Tibial artery (tissue), 4 donors: ENCODE measurements around the gene MGME1.
A peak's percentile ranks its signal among the peaks of the same experiment; 100 is the strongest.

Experiments
- DNase-seq, 2 donors: peaks; one replicate each; pipeline ENCODE4 v3.0.0-alpha.2; 2019
- H3K27ac ChIP-seq, 2 donors: fragments of 200-600 bp; sonication (generic) in 1 of 2; 1 replicate in 1 of 2; 2 replicates in 1 of 2; pipeline ENCODE4 v1.5.1; 2018 to 2019; ENCODE audit warnings: mild to moderate bottlenecking in 1 of 2
- H3K27me3 ChIP-seq, 2 donors: fragments of 200-600 bp; sonication (generic) in 1 of 2; one replicate each; pipeline versions ENCODE4 v1.5.1 to v1.6.0; 2016 to 2019
- H3K36me3 ChIP-seq, 3 donors: fragments of 200-600 bp; sonication (generic) in 2 of 3; one replicate each; pipeline ENCODE4 v1.5.1; 2016 to 2019; ENCODE audit warnings: mild to moderate bottlenecking in 2 of 3
- H3K4me1 ChIP-seq, 4 donors: fragments of 200-600 bp; sonication (generic) in 2 of 4; 1 replicate in 3 of 4; 2 replicates in 1 of 4; pipeline ENCODE4 v1.5.1; 2016 to 2019
- H3K4me3 ChIP-seq, 2 donors: fragments of 200-600 bp; sonication (generic) in 1 of 2; 1 replicate in 1 of 2; 2 replicates in 1 of 2; pipeline ENCODE4 v1.5.1; 2018 to 2019; ENCODE audit warnings: mild to moderate bottlenecking in 2 of 2
- H3K9me3 ChIP-seq, 3 donors: fragments of 200-600 bp; sonication (generic) in 1 of 3; one replicate each; pipeline ENCODE4 v1.5.1; 2016 to 2019
- CTCF ChIP-seq, 2 experiments: fragments of 200-600 bp in 1 of 2; fragments of 450-650 bp in 1 of 2; IDR thresholded peaks; one replicate each; pipeline ENCODE4 v1.5.1; 2017 to 2019; ENCODE audit warnings: antibody characterized with exemption in 2 of 2, mild to moderate bottlenecking in 1 of 2, moderate library complexity in 1 of 2
- intact Hi-C: fragments of 100-400 bp; cut with DNase I; formaldehyde crosslinking; loops from one replicate; pipeline ENCODE4 v1.15.0; 2023; ENCODE audit warnings: low total_unique reads

Gene MGME1

DNA sequence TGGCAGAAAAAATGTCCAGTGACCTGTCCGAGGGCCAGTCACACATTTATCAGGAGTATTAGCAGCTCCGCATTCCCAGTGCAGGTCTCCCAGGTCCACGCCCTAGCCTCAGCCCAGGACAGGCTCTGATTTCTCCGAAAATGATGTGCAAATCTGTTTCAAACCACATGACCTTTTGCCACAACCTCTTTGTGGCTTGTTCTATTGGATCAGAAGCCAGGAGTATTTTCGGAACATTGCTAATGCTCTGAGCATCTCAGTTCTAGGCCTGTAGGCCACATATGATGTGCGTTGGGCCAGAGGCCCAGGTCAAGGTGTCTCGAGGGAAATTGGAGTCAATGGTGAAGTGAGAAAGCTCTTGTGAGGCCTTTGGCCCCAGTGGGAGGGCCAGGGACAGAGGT, 40.6 kb upstream of the MGME1 start:
- peaks cover 0 to 20% (median 16%) of the 10 kb centered on the region in 4 donors for H3K4me1 ChIP-seq
- no peaks in the 10 kb centered on the region for H3K9me3 ChIP-seq
- no peak for TF ChIP-seq CTCF (IDR thresholded peaks at IDR 0.05)
- intact Hi-C loops, result no loop called here
- H3K36me3 ChIP-seq, result no peaks in the 10 kb centered on the region
- H3K27me3 ChIP-seq, result no peaks in the 10 kb centered on the region
- H3K27ac ChIP-seq, result peak overlapping the region; percentile 47 to 55
- DNase-seq, result no peak
- no peak overlapping the region for H3K4me3 ChIP-seq

DNA sequence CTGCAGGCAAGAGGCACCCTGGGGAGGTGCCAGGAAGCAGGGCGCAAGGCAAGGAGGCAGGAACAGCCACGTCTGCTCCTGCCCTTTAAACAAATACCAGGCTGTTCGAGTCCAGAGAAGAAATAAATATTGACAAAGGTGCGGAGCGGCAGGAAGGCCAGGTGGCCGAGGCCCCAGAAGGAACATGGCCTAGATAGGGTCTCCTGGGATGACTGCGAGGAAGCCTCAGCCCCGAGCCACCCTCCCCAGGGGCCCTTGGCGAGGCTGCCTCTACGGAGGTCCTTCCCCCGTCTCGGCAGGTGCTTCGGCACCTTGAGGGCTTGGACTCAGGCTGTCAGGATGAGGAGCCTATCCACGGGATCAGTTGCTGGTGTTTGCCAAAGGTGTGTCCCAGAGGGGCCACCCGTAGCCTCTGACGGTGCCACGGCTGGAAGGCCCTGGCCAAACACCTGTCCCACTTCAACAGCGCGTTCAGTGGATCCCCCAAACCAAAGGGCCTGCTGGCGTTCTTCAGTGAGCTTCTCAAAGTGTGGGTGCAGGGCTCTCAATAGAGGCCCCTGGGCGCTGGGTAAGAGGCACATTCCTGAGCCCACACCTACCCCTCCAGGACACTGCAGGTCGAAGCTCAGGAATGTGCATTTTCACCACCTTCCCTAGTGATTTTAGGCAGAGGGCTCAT, 40.0 kb upstream of the MGME1 start:
- H3K27ac ChIP-seq, result peak overlapping the region; percentile 47 to 55
- peaks cover 0 to 20% (median 16%) of the 10 kb centered on the region in 4 donors for H3K4me1 ChIP-seq

DNA sequence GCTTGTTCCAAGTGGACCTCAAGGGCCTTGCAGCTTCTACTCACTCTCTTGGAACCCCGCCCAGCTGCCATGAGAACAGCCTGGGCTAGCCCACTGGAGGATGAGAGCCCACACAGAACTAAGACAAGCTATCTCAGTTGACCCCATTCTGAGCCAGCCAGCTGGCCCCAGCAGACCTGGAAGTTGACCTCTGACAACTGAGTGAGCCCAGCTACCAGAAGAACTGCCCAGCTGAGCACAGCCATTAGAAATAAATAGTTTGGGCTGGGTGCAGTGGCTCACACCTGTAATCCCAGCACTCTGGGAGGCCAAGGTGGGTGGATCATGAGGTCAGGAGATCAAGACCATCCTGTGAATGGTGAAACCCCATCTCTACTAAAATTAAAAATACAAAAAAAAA, 37.3 kb upstream of the MGME1 start:
- Histone ChIP-seq H3K4me3 (no peak overlapping the region), H3K4me1 (peaks cover 0 to 24% (median 21%) of the 10 kb centered on the region in 4 donors), H3K9me3 (no peaks in the 10 kb centered on the region), H3K36me3 (no peaks in the 10 kb centered on the region), H3K27me3 (no peaks in the 10 kb centered on the region), H3K27ac (no peak overlapping the region)
- no peak for DNase-seq
- TF ChIP-seq CTCF (IDR thresholded peaks at IDR 0.05), result no peak
- intact Hi-C loops, result loop anchor here (10.0 kb wide), 1 partner anchor 427 kb away; no protein-coding TSS in a partner anchor

More for the DNA sequence above, 40.0 kb upstream of the MGME1 start:
- H3K9me3 ChIP-seq, result no peaks in the 10 kb centered on the region
- TF ChIP-seq CTCF (IDR thresholded peaks at IDR 0.05), result no peak
- H3K36me3 ChIP-seq, result no peaks in the 10 kb centered on the region
- no peak overlapping the region for H3K4me3 ChIP-seq
- H3K27me3 ChIP-seq, result no peaks in the 10 kb centered on the region
- intact Hi-C loops, result no loop called here
- no peak for DNase-seq

- H3K27ac ChIP-seq, result no peak overlapping the region
- DNase-seq, result no peak
- H3K4me1 ChIP-seq, result peaks cover 0 to 33% (median 30%) of the 10 kb centered on the region in 4 donors
- intact Hi-C loops, result loop anchor here (10.0 kb wide), 1 partner anchor 428 kb away; no protein-coding TSS in a partner anchor
- H3K27me3 ChIP-seq, result no peaks in the 10 kb centered on the region
- H3K36me3 ChIP-seq, result no peaks in the 10 kb centered on the region
- no peaks in the 10 kb centered on the region for H3K9me3 ChIP-seq
- no peak for TF ChIP-seq CTCF (IDR thresholded peaks at IDR 0.05)
- no peak overlapping the region for H3K4me3 ChIP-seq
These were observed 36.4 kb upstream of the MGME1 start for GRCh38 chr20:17932396-17932795.

- no peak overlapping the region for H3K27ac ChIP-seq
- H3K4me1 ChIP-seq, result peaks cover 0 to 35% (median 34%) of the 10 kb centered on the region in 4 donors
- no peaks in the 10 kb centered on the region for H3K9me3 ChIP-seq
- intact Hi-C loops, result loop anchor here (10.0 kb wide), 1 partner anchor 428 kb away; no protein-coding TSS in a partner anchor
- no peaks in the 10 kb centered on the region for H3K27me3 ChIP-seq
- TF ChIP-seq CTCF (IDR thresholded peaks at IDR 0.05), result no peak
- DNase-seq, result no peak
- no peak overlapping the region for H3K4me3 ChIP-seq
- H3K36me3 ChIP-seq, result no peaks in the 10 kb centered on the region
These were observed 35.7 kb upstream of the MGME1 start for GRCh38 chr20:17933121-17933520.
